Colonic mucosa (tissue), 4 donors: ENCODE data around the gene PDZD4. TPM values are rescaled to one million over a fixed set of nuclear protein-coding genes. Genes with fewer than 3 reads are reported as not detected.

Source experiments
- DNase-seq: peaks from one replicate; pipeline ENCODE4 v3.0.0-alpha.2; 2020
- H3K27ac ChIP-seq: fragments of 200-600 bp; one replicate; pipeline ENCODE4 v1.8.0; 2021
- H3K27me3 ChIP-seq: fragments of 200-600 bp; one replicate; pipeline ENCODE4 v1.8.0; 2021
- H3K36me3 ChIP-seq: fragments of 200-600 bp; one replicate; pipeline ENCODE4 v1.8.0; 2021
- H3K4me1 ChIP-seq: fragments of 200-600 bp; one replicate; pipeline ENCODE4 v1.8.0; 2021; ENCODE audit warnings: mild to moderate bottlenecking
- H3K4me3 ChIP-seq: fragments of 200-600 bp; one replicate; pipeline ENCODE4 v1.8.0; 2021
- H3K9ac ChIP-seq, 2 donors: one replicate each; pipeline ENCODE4 v1.7.0; 2013; ENCODE audit warnings: control low read depth in 2 of 2, low read depth in 2 of 2, low read length in 2 of 2
- H3K9me3 ChIP-seq: fragments of 200-600 bp; one replicate; pipeline ENCODE4 v1.8.0; 2021
- CTCF ChIP-seq: fragments of 200-600 bp; IDR thresholded peaks from one replicate; pipeline ENCODE4 v1.8.0; 2022; ENCODE audit warnings: antibody characterized with exemption, mild to moderate bottlenecking
- intact Hi-C: fragments of 100-400 bp; cut with DNase I; formaldehyde crosslinking; loops from one replicate; pipeline ENCODE4 v1.14.1; 2022
- total RNA-seq, 2 donors: library from RNA; stranded (reverse); fragmentation: NEBNext Ultra II Directional in 1 of 2; extraction: Animal tissue kit (Norgen Biotek cat#: 25700) in 1 of 2; gene quantifications; one replicate each; pipeline ENCODE4 v1.2.1, GENCODE V29; 2021
- donor health status: healthy.
- donor health status: DM: no; HTN: no; CAD: no.
- donor health status: DM: no; HTN: no; CAD: no.

Gene PDZD4
- total RNA-seq, 2 donors from 2014 or later, result 1.5 to 3.2 TPM

- Histone ChIP-seq H3K4me3 (no peak overlapping the region), H3K4me1 (no peaks in the 10 kb centered on the region), H3K9me3 (no peaks in the 10 kb centered on the region), H3K27me3 (no peaks in the 10 kb centered on the region), H3K9ac (no peak overlapping the region), H3K27ac (no peak overlapping the region), H3K36me3 (no peaks in the 10 kb centered on the region)
- no peak for TF ChIP-seq CTCF
- intact Hi-C loops, result no loop called here
- DNase-seq, result no peak
These were observed 25.7 kb downstream of the PDZD4 start for GRCh38 chrX:153804621-153805020.

DNA sequence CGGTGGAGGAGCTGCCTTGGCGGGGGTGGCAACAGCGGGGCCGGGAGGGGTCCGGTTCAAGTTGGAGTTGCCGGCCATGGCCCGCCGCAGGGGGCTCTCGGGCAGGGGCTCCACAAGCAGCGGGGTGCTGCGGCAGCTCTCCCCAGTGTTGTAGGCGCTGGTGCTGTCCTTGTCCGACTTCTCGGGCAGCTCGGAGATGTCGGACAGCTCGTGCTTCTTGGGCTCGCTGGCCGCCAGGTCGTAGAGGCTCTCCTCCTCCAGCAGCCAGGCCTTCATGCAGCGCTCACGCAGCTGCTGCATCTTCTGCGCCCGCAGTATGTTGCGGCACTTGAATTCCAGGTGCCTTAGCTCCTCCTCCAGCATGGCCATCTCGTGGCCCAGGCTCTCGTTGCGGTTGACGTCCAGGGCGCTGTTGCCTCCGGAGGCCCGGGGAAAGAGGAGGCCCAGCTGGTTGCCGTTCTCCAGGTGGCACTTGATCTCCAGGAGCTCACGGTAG, 26.2 kb downstream of the PDZD4 start:
- no peak overlapping the region for H3K9ac ChIP-seq
- H3K4me3 ChIP-seq, result no peak overlapping the region
- H3K27ac ChIP-seq, result no peak overlapping the region
- no peak for DNase-seq
- TF ChIP-seq CTCF, result no peak
- H3K27me3 ChIP-seq, result no peaks in the 10 kb centered on the region
- H3K36me3 ChIP-seq, result no peaks in the 10 kb centered on the region
- H3K4me1 ChIP-seq, result no peaks in the 10 kb centered on the region
- intact Hi-C loops, result no loop called here
- no peaks in the 10 kb centered on the region for H3K9me3 ChIP-seq

- H3K4me1 ChIP-seq, result no peaks in the 10 kb centered on the region
- TF ChIP-seq CTCF, result no peak
- H3K27ac ChIP-seq, result no peak overlapping the region
- no peak overlapping the region for H3K9ac ChIP-seq
- intact Hi-C loops, result no loop called here
- H3K36me3 ChIP-seq, result no peaks in the 10 kb centered on the region
- no peaks in the 10 kb centered on the region for H3K9me3 ChIP-seq
- no peak overlapping the region for H3K4me3 ChIP-seq
- H3K27me3 ChIP-seq, result no peaks in the 10 kb centered on the region
- DNase-seq, result no peak
These were observed 26.9 kb downstream of the PDZD4 start for GRCh38 chrX:153803211-153804099.

DNA sequence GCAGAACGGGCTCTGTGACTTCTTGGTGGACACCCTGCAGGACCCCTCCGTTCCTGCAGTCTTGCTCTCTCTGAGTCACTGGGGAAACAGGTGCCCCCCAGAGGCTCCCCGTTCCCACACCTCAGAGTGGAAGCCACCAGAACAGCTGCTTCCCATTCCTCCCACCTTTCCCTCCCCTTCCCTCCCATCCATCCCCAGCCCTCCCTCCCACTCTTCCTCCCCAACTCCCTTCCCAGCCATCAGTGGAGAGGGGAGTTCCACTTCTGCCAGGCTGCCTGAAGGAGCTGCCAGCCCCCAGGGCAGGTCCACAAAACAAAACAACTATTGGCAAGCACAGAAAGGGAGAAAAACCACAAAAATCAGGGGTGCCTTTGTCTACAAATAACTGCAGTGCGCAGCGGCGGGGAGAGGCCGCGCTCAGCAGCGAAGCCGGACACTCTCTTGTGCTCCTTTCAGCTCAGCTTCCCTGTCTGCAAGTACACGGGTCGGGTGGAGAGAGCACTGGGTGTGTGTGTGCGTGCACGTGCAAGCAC, 27.8 kb downstream of the PDZD4 start:
- H3K9ac ChIP-seq, result no peak overlapping the region
- peaks cover 4% of the 10 kb centered on the region for H3K36me3 ChIP-seq
- intact Hi-C loops, result no loop called here
- no peaks in the 10 kb centered on the region for H3K9me3 ChIP-seq
- no peaks in the 10 kb centered on the region for H3K27me3 ChIP-seq
- H3K4me3 ChIP-seq, result no peak overlapping the region
- no peaks in the 10 kb centered on the region for H3K4me1 ChIP-seq
- H3K27ac ChIP-seq, result no peak overlapping the region
- no peak for DNase-seq
- no peak for TF ChIP-seq CTCF

DNA sequence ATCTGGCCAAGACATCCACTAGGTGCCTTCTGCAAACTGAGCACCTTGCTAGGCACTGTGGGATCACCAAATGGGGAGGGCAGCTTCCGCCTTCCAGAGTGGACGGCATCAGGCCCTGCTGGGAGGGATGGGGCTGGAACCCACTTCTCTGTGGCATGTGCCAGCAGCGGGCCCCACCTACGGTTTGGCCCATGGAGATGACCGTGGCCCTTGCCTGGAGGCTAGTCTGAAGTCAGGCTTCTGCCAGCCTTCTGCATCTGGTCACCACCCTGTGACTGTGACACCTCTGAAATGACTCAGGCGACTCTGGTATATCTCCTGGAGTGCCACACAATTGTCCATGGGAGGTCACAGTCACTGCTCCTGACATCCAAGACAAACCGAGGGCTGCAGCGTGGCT, 28.7 kb downstream of the PDZD4 start:
- intact Hi-C loops, result no loop called here
- no peak for DNase-seq
- Histone ChIP-seq H3K36me3 (peaks cover 4% of the 10 kb centered on the region), H3K9me3 (no peaks in the 10 kb centered on the region), H3K27me3 (no peaks in the 10 kb centered on the region), H3K9ac (no peak overlapping the region), H3K27ac (no peak overlapping the region), H3K4me3 (no peak overlapping the region), H3K4me1 (no peaks in the 10 kb centered on the region)
- no peak for TF ChIP-seq CTCF
